Astrocyte of the cerebellum (primary cell): ENCODE measurements around the gene CCNQ.
A peak's percentile ranks its signal among the peaks of the same experiment; 100 is the strongest.

Experiments
- DNase-seq: peaks from one replicate; pipeline ENCODE4 v3.0.0-alpha.2; 2011; ENCODE audit warnings: low read depth
- H3K4me3 ChIP-seq: 2 replicates; pipeline ENCODE4 v1.5.1; 2011; ENCODE audit warnings: mild to moderate bottlenecking, low read depth, low read length, moderate library complexity
- CTCF ChIP-seq: IDR thresholded peaks from 2 replicates; pipeline ENCODE4 v1.5.1; 2012; ENCODE audit warnings: low read length, low read depth, moderate library complexity, mild to moderate bottlenecking; ENCODE audit errors: missing control alignments
- in situ Hi-C: cut with HindIII; loops from 2 replicates; pipeline ENCODE4 v1.10.0; 2017; ENCODE audit warnings: low sequenced_read_pairs

Gene CCNQ

DNA sequence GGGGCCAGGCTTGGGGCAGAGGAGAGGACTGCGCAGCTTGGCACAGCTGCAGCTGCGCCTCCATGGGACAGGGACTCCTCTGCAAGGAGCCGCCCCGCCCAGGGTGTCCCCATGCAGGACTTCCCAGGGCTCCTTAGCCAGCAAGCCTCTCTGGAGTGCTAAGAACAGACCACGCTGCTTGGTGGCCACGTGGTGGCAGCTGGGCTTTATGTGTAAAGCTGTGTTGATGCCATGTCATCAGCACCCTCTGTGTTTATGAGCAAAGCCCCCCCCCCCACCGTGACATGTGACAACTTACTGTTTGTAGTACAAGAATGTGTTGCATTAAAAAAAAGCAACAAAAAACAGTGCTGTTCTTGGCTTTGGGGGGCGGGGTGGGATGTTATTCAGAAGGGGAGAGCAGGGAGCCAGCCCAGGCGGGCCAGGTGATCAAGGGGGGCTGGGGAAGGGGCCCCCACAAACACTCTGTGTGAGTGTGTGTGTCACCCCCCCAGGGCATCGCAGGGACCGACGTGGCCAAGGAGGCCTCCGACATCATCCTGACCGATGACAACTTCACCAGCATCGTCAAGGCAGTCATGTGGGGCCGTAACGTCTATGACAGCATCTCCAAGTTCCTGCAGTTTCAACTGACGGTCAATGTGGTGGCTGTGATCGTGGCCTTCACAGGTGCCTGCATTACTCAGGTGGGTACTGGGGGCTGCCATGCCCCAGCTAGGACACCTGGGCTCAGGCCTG, 41.2 kb downstream of the CCNQ start:
- no peak overlapping the region for H3K4me3 ChIP-seq
- DNase-seq = no peak
- in situ Hi-C loops = no loop called here
- no peak for TF ChIP-seq CTCF

DNA sequence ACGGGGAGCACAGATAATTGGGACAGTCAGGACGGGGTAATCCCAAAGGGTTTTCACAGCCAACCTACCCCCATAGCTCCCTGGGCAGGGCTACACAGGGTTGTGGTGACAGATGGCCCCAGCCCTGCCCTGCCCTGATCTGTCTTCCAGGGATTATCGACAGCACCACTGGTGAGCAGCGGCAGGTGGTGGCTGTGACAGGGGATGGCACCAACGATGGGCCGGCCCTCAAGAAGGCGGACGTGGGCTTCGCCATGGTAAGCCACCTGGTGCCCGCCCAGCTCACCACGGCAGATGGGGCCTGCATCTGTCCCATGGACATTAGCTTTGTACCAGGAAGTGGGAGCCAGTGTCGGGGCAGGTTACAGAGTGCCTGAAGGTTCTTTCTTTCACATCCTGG, 42.2 kb downstream of the CCNQ start:
- in situ Hi-C loops = no loop called here
- no peak for TF ChIP-seq CTCF
- DNase-seq = no peak
- H3K4me3 ChIP-seq = no peak overlapping the region

DNA sequence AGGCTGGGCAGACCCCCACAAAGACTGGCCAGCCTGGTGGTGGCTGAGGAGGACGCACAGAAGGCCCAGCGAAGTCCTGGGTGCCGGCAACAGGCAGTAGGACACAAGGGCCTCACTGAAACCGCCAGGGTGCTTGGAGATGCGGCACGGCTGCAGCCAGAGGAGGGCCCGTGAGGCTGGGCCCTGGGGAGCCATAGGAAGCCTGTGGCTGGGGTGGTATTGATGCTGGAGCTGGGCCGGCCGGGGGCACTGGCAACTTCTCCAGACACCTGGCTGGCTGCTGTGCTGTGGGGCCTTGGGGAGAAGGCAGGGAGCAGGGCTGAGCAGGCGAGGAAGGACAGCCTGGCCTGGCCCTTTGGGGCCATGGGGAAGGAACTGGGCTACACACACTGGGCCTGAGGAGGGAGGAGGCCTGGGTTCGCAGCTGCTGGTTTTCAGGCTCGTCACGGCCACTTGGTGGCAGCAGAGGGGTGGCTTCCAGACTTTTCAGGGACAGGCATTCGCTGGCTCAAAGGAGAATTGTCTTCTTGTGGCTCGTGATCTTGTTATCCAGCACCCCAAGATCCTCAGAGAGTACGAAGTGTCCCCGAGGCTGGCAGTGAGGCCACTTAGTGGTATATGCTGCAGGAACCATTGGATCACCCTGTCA, 44.3 kb downstream of the CCNQ start:
- in situ Hi-C loops = no loop called here

DNA sequence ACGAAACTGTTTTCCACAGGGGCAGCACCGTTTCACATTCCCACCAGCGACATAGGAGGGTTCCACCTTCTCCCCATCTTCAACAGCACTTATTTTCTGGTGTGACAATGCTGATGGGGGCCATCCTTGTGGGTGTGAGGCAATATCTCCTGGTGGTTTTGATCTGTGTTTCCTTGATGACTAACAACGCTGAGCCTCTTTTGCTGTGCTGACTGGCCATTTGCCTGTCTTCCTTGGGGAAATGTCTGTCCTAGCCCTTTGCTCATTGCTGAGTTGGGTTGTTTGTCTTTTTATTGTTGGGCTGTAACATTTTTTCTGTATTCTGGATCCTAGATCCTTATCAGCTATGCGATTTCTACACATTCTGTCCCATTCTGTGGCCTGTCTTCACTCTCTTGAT, 47.8 kb downstream of the CCNQ start:
- no peak overlapping the region for H3K4me3 ChIP-seq
- TF ChIP-seq CTCF = no peak
- in situ Hi-C loops = no loop called here

More for the DNA sequence above, 44.3 kb downstream of the CCNQ start:
- DNase-seq = peak; percentile 11
- H3K4me3 ChIP-seq = no peak overlapping the region
- TF ChIP-seq CTCF = peak; percentile 65

DNA sequence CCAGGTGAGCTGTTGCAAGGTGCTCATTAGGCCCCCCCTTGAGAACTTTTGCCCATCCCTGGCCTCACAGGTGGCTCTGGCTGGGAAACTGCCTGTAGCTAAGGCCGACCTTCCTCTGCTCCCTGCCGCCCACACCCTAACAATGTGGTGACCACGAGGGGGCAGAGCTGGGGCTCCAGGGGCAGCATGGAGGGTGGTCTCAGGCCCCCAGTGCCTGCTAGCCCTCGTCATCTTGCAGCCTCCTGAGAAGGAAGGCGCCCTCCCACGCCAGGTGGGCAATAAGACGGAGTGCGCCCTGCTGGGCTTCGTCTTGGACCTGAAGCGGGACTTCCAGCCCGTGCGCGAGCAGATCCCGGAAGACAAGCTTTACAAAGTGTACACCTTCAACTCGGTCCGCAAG, 49.1 kb downstream of the CCNQ start:
- in situ Hi-C loops = no loop called here
- no peak overlapping the region for H3K4me3 ChIP-seq
- DNase-seq = no peak
- TF ChIP-seq CTCF = no peak

More for the DNA sequence above, 47.8 kb downstream of the CCNQ start:
- no peak for DNase-seq

DNA sequence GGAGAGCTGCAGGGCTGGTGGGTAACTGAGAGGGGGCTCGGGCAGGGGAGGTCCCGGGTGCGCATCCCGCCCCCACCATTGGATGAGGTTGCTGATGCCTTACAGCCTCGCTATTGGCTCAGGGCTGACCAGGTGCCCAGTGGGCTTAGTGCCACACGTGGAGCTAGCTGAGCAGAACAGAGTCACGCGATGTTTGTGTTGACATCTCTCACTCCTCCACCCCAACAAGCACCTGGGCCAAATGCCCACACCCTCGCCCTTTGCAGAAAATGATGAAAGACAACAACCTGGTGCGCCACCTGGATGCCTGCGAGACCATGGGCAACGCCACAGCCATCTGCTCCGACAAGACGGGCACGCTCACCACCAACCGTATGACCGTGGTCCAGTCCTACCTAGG, 49.7 kb downstream of the CCNQ start:
- no peak for TF ChIP-seq CTCF
- in situ Hi-C loops = no loop called here
- DNase-seq = no peak
- H3K4me3 ChIP-seq = no peak overlapping the region
